OCI-LY7 (cell line): Measurements from ENCODE around the gene XPO1.

ENCODE experiments used
- EZH2phosphoT487 ChIP-seq: fragments of 200-600 bp; sonication (generic); IDR thresholded peaks from 2 replicates; pipeline ENCODE4 v1.6.1; 2018; ENCODE audit warnings: low read depth, borderline replicate concordance, mild to moderate bottlenecking, mixed run types, antibody characterized with exemption, low read length, moderate library complexity, mixed read lengths
- TF ChIP-seq, protein P1 (sequence below): fragments of 200-600 bp; sonication (generic); conservative IDR thresholded peaks from 2 replicates; pipeline ENCODE4 v1.5.1; 2014; ENCODE audit warnings: mild to moderate bottlenecking, antibody characterized with exemption, low read length, moderate library complexity, mixed read lengths

DNA sequence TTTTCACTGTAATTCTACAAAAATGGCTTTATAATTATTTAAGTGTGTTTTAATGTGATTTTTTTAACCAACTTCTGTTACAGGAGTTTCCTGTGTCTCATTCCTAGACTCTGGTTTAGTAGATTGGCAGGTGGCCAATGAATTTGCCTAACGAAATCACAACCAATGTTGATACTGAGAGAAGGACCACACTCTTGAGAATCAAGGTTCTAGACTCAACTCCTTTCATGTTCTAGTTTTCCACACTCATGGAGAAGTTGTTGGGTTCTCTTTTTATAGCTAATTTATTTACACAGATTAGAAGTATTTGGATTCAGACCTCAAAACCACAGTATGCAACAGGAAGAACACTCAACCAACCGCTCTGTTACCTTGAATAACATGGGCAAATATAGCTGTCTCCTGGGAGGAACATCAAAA lies 44.6 kb downstream of the XPO1 start:
- TF ChIP-seq, protein P1, sequence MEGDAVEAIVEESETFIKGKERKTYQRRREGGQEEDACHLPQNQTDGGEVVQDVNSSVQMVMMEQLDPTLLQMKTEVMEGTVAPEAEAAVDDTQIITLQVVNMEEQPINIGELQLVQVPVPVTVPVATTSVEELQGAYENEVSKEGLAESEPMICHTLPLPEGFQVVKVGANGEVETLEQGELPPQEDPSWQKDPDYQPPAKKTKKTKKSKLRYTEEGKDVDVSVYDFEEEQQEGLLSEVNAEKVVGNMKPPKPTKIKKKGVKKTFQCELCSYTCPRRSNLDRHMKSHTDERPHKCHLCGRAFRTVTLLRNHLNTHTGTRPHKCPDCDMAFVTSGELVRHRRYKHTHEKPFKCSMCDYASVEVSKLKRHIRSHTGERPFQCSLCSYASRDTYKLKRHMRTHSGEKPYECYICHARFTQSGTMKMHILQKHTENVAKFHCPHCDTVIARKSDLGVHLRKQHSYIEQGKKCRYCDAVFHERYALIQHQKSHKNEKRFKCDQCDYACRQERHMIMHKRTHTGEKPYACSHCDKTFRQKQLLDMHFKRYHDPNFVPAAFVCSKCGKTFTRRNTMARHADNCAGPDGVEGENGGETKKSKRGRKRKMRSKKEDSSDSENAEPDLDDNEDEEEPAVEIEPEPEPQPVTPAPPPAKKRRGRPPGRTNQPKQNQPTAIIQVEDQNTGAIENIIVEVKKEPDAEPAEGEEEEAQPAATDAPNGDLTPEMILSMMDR, result no peak
- no peak for TF ChIP-seq EZH2phosphoT487
